ENCODE data around the gene IL17RB. TPM values are rescaled to one million over a fixed set of nuclear protein-coding genes. Genes with fewer than 3 reads are reported as not detected.
A peak's percentile ranks its signal among the peaks of the same experiment; 100 is the strongest.

IL17RB gene
- total RNA-seq, 4 donors from 2014 or later, result 0.52 to 0.83 (median 0.63) TPM; not detected in 1

- Histone ChIP-seq H3K4me3 (no peak overlapping the region), H3K27me3 (no peaks in the 10 kb centered on the region), H3K9me3 (no peaks in the 10 kb centered on the region), H3K27ac (replicated peaks in 1 of 4) (no peak overlapping the region), H3K36me3 (peaks cover 21 to 49% (median 36%) of the 10 kb centered on the region in 4 donors), H3K4me1 (peaks cover 17 to 28% (median 26%) of the 10 kb centered on the region in 4 donors)
- no peak for DNase-seq (ENCODE audit: extremely low spot score)
- intact Hi-C loops (cut with DNase I), result no loop called here
- TF ChIP-seq EP300 (IDR thresholded peaks at IDR 0.05), result no peak
- TF ChIP-seq POLR2AphosphoS5 (IDR thresholded peaks at IDR 0.05), result no peak
- no peak for TF ChIP-seq POLR2A (IDR thresholded peaks at IDR 0.05; ENCODE audit: low read depth)
- no peak for TF ChIP-seq CTCF (IDR thresholded peaks at IDR 0.05)
These were observed 41.1 kb downstream of the IL17RB start for GRCh38 chr3:53887446-53887845.

DNA sequence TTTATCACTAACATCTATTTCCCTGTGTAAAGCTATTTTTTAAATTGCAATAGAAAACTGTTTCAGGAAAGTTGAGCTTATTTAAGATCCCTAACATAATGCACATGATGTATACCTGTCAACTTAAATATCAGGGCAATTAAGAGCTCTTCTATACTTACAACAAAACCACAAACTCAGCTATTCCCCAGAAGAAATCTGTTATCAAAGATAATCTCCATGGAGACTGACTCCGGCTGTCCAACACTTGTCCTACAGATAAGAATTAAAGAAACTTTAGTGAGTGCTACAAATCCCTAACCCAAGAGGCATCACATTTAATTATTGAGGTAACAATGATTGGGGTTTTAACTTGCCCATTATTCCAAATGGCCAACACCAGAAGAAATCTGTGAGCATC, 41.9 kb downstream of the IL17RB start:
- intact Hi-C loops (cut with DNase I), result no loop called here
- no peaks in the 10 kb centered on the region for H3K27me3 ChIP-seq
- peaks cover 21 to 49% (median 36%) of the 10 kb centered on the region in 4 donors for H3K36me3 ChIP-seq
- H3K4me1 ChIP-seq, result peaks cover 15 to 32% (median 26%) of the 10 kb centered on the region in 4 donors
- H3K27ac ChIP-seq (replicated peaks in 1 of 4), result no peak overlapping the region
- TF ChIP-seq POLR2A (IDR thresholded peaks at IDR 0.05; ENCODE audit: low read depth) (no peak), EP300 (IDR thresholded peaks at IDR 0.05) (no peak)
- no peak overlapping the region for H3K4me3 ChIP-seq
- H3K9me3 ChIP-seq, result no peaks in the 10 kb centered on the region
- 100% methylated on average over 1 of the region's 1 CpG for WGBS
- DNase-seq (ENCODE audit: extremely low spot score), result no peak

DNA sequence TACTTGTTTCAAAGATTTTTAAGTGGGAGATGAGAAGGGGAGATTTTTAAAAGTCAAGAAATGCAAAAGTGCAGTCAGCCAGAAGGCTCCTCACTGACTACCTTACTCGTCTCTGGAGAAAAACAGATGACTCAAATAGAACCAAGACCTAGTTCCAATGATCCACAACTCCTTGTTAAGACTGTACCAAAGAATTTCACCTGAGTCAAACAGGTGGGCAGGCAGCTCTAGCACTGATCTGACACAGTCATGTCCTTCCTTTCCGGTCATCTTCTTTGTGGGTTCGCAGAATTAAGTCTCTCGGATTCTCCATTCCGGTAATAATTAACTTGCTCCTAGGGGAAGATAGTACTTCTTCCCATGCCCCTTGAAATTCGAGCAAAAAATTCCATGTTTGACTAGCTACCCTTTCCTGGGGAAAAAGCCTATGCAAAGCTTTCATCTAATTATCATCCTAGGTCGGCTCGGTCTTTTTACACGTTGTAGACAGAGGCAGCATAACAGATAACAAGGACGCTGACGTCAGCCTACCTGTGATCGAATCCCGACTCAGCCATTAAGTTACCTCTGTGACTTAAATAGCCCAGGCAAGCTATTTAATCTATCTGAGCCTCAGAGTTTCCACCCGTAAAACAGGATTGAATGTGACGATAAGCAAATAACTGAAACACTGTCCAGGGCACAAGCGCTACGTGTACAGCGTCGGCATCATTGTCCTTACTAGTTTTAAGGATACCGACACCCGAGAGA, 44.5 kb downstream of the IL17RB start:
- TF ChIP-seq POLR2AphosphoS5 (IDR thresholded peaks at IDR 0.05), result no peak
- no peak for TF ChIP-seq EP300 (IDR thresholded peaks at IDR 0.05)
- TF ChIP-seq CTCF (IDR thresholded peaks at IDR 0.05), result no peak
- TF ChIP-seq POLR2A (IDR thresholded peaks at IDR 0.05; ENCODE audit: low read depth), result no peak
- peak overlapping the region; percentile 74 to 89 (median 83) for H3K4me3 ChIP-seq
- DNase-seq (ENCODE audit: extremely low spot score), result no peak
- peaks cover 5 to 26% (median 14%) of the 10 kb centered on the region in 4 donors for H3K36me3 ChIP-seq
- H3K27ac ChIP-seq (replicated peaks in 1 of 4), result peak overlapping the region; percentile 93 to 95 (median 94)
- WGBS, result 5% methylated on average over 20 of the region's 21 CpGs
- H3K27me3 ChIP-seq, result no peaks in the 10 kb centered on the region
- peaks cover 15 to 32% (median 26%) of the 10 kb centered on the region in 4 donors for H3K4me1 ChIP-seq
- intact Hi-C loops (cut with DNase I), result no loop called here
- no peaks in the 10 kb centered on the region for H3K9me3 ChIP-seq

DNA sequence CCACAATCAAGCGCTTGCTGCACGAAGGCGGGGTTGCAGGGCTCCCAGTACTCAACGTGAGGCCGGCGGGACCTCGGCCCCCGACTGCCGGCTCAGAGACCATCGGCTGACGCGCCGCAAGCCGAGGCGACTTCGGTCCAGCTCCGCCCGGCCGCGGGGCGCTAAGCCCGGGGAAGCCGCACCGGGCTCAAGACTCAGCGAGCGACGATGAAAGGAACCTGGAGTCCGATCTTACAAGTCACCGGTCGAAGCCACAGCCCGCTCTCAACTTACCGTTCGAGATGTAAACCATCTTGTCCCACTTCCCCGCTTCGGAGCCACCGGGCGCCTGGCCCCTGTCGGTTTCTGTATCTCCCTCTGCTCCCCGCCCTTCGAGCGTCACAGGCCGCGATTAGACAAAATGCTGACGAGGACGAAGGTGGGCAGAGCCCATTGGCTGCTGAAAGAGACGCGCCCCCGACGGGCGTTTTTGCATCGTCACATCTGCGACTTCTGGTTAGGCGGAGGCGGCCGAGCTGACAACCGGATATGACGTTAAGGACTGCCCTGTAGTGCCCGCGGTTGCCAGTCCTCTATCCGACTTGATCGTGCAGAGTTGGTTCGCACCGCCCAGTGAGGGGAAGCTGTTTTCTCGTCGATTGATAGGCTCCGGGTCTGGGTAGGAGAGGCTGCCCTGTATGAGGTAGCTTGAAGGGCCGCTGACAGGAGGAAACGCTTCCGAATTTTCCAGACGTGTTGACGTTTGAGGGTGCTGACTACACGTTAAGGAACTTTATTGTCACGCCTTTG, 45.3 kb downstream of the IL17RB start, which contains the start of gene SELENOK:
Gene SELENOK, minus strand, starts transcription at position 363 of the 789 bp plus-strand sequence.
- Histone ChIP-seq H3K27ac (replicated peaks in 1 of 4) (peak within 1 kb of the TSS; percentile 93 to 95 (median 94)), H3K9me3 (no peaks in the 10 kb centered on the region), H3K4me1 (peaks cover 15 to 32% (median 26%) of the 10 kb centered on the region in 4 donors), H3K27me3 (no peaks in the 10 kb centered on the region), H3K36me3 (peaks cover 0 to 18% (median 7%) of the 10 kb centered on the region in 4 donors), H3K4me3 (peak within 1 kb of the TSS; percentile 74 to 89 (median 83))
- TF ChIP-seq POLR2AphosphoS5 (IDR thresholded peaks at IDR 0.05) (peak; percentile 100), CTCF (IDR thresholded peaks at IDR 0.05) (peak in 1 of 3 experiments; percentile 11), POLR2A (IDR thresholded peaks at IDR 0.05; ENCODE audit: low read depth) (peak; percentile 87), EP300 (IDR thresholded peaks at IDR 0.05) (peak; percentile 39)
- DNase-seq (ENCODE audit: extremely low spot score), result peak; percentile 100
- intact Hi-C loops (cut with DNase I), result no loop called here
- WGBS, result under 1% methylated on average over 58 of the region's 73 CpGs

DNA sequence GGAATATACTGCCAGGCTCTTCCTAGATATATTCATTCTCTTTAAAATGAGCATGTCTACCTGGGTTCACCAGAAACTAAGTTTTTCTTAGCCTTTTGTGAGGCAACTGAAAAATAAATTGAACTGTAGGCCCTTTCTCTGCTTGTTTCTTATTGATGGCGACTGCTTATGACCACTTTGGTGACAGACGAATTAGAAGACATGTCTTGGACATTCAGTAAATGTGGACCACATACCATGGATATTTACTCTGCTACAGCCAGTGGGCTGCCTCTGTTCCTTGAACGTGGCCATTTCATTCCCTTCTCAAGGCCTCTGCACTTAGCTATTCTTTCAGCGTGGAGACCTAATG, 45.9 kb downstream of the IL17RB start:
- H3K27me3 ChIP-seq, result peaks cover 0 to 3% (median 0%) of the 10 kb centered on the region in 4 donors
- intact Hi-C loops (cut with DNase I), result no loop called here
- no peak for DNase-seq (ENCODE audit: extremely low spot score)
- peak overlapping the region; percentile 93 to 95 (median 94) for H3K27ac ChIP-seq (replicated peaks in 1 of 4)
- H3K9me3 ChIP-seq, result no peaks in the 10 kb centered on the region
- H3K36me3 ChIP-seq, result peaks cover 0 to 12% (median 4%) of the 10 kb centered on the region in 4 donors
- peak overlapping the region; percentile 74 to 89 (median 83) for H3K4me3 ChIP-seq
- H3K4me1 ChIP-seq, result peaks cover 15 to 32% (median 26%) of the 10 kb centered on the region in 4 donors
- WGBS, result 49% methylated on average over 4 of the region's 4 CpGs
- no peak for TF ChIP-seq POLR2AphosphoS5 (IDR thresholded peaks at IDR 0.05)
- no peak for TF ChIP-seq CTCF (IDR thresholded peaks at IDR 0.05)
- no peak for TF ChIP-seq EP300 (IDR thresholded peaks at IDR 0.05)
- TF ChIP-seq POLR2A (IDR thresholded peaks at IDR 0.05; ENCODE audit: low read depth), result no peak
